WI38 (cell line): ENCODE measurements around the gene CARD11.

Experiments
- H3K4me3 ChIP-seq: 2 replicates; pipeline ENCODE4 v1.5.1; 2011; ENCODE audit warnings: low read depth, mild to moderate bottlenecking, control low read depth, low read length
- CTCF ChIP-seq: IDR thresholded peaks from 2 replicates; pipeline ENCODE4 v1.5.1; 2012; ENCODE audit warnings: low read depth, mild to moderate bottlenecking, control low read depth, low read length

The CARD11 gene

GRCh38 chr7:2927592-2927991 is 116.1 kb downstream of the CARD11 start:
- no peak for TF ChIP-seq CTCF
- no peak overlapping the region for H3K4me3 ChIP-seq

GRCh38 chr7:2926896-2927405 is 116.7 kb downstream of the CARD11 start:
- H3K4me3 ChIP-seq = no peak overlapping the region
- TF ChIP-seq CTCF = no peak

GRCh38 chr7:2926120-2926895 is 117.4 kb downstream of the CARD11 start:
- TF ChIP-seq CTCF = no peak

GRCh38 chr7:2924866-2925840 is 118.5 kb downstream of the CARD11 start:
- TF ChIP-seq CTCF = no peak
- H3K4me3 ChIP-seq = no peak overlapping the region

More at GRCh38 chr7:2926120-2926895, 117.4 kb downstream of the CARD11 start:
- H3K4me3 ChIP-seq = no peak overlapping the region

GRCh38 chr7:2923886-2924574 is 119.6 kb downstream of the CARD11 start:
- TF ChIP-seq CTCF = no peak
- H3K4me3 ChIP-seq = no peak overlapping the region

- H3K4me3 ChIP-seq = no peak overlapping the region
- TF ChIP-seq CTCF = no peak
These were observed 120.3 kb downstream of the CARD11 start for GRCh38 chr7:2923291-2923781.
